HepG2 (cell line): ENCODE results near the gene MYO18B. TPM values are rescaled to one million over a fixed set of nuclear protein-coding genes. Genes with fewer than 3 reads are reported as not detected.

Source experiments
- ATAC-seq: fragments of 200-7000 bp; cut with Tn5 transposase; 3 replicates; pipeline ENCODE4 v1.9.1; 2020; ENCODE audit warnings: mild to moderate bottlenecking, moderate library complexity
- BruUV-seq: library from RNA; stranded (reverse); fragments of 400-500 nt; replicated peaks from 2 replicates; lab custom pipeline; 2021; lab: Mats Ljungman, UMichigan
- CTCF ChIA-PET: fragments of 300-600 bp; formaldehyde crosslinking; extraction: SDS; loops from one replicate; lab custom pipeline; 2021; ENCODE audit warnings: low total read pairs, inconsistent platforms, low intra/inter-chr PET ratio; lab: Yijun Ruan, JAX
- POLR2A ChIA-PET: fragments of 350-600 bp; sonication (Branson Sonifier 250); formaldehyde crosslinking; loops from one replicate; lab custom pipeline; 2020; ENCODE audit warnings: antibody characterized with exemption, inconsistent platforms; lab: Yijun Ruan, JAX
- DNase-seq: peaks from one replicate; pipeline ENCODE4 v3.0.0-alpha.2; 2015; ENCODE audit warnings: low spot score
- FAIRE-seq: peaks from 3 replicates; lab custom pipeline; 2011; peaks lifted over from hg19 to GRCh38; lab: Jason Lieb, UNC
- H2AFZ ChIP-seq: one replicate; pipeline ENCODE4 v1.6.1; 2011; ENCODE audit warnings: low read length, inconsistent platforms
- H3K27ac ChIP-seq: fragments of 300-600 bp; 3 replicates; pipeline ENCODE4 v1.8.0; 2011; ENCODE audit warnings: mixed run types, mild to moderate bottlenecking, mixed read lengths, low read length, inconsistent platforms; ENCODE audit not compliant: insufficient read depth; ENCODE audit errors: extremely low read length
- H3K27me3 ChIP-seq, 2 experiments: fragments of 200-600 bp in 1 of 2; 2 replicates in 1 of 2; 3 replicates in 1 of 2; pipeline versions ENCODE4 v1.6.0 to v1.8.0; 2011; ENCODE audit warnings: low read length in 2 of 2, mild to moderate bottlenecking in 2 of 2, moderate library complexity in 2 of 2, inconsistent platforms in 1 of 2; ENCODE audit not compliant: insufficient read depth in 2 of 2, control insufficient read depth in 1 of 2
- H3K36me3 ChIP-seq, 2 experiments: fragments of 200-600 bp in 1 of 2; replicated peaks in 1 of 2; 2 replicates in 1 of 2; 3 replicates in 1 of 2; pipeline versions ENCODE4 v1.5.1 to v1.8.0; 2011; ENCODE audit warnings: low read length in 2 of 2, inconsistent platforms in 1 of 2; ENCODE audit not compliant: insufficient read depth in 2 of 2, control insufficient read depth in 1 of 2
- H3K4me1 ChIP-seq: 2 replicates; pipeline ENCODE4 v1.5.1; 2012; ENCODE audit warnings: low read length, inconsistent platforms; ENCODE audit not compliant: insufficient read depth
- H3K4me2 ChIP-seq: 2 replicates; pipeline ENCODE4 v1.6.0; 2011; ENCODE audit warnings: low read depth, low read length, inconsistent platforms
- H3K4me3 ChIP-seq, 3 experiments: fragments of 200-600 bp in 1 of 3; sonication (generic), shearing (Covaris generic) in 1 of 3; replicated peaks in 1 of 3; 2 replicates each; pipeline ENCODE4 v1.5.1; 2011 to 2016; ENCODE audit warnings: low read length in 3 of 3, inconsistent platforms in 2 of 3, low read depth in 2 of 3, mild to moderate bottlenecking in 2 of 3, control low read depth in 1 of 3, mixed read lengths in 1 of 3; ENCODE audit not compliant: insufficient read depth in 1 of 3
- H3K79me2 ChIP-seq: one replicate; pipeline ENCODE4 v1.6.1; 2011; ENCODE audit warnings: low read length, inconsistent platforms; ENCODE audit not compliant: insufficient read depth
- H3K9ac ChIP-seq: 2 replicates; pipeline ENCODE4 v1.6.0; 2011; ENCODE audit warnings: mild to moderate bottlenecking, low read depth, low read length, inconsistent platforms; ENCODE audit not compliant: insufficient read depth
- H3K9me3 ChIP-seq: 2 replicates; pipeline ENCODE4 v1.5.1; 2012; ENCODE audit warnings: mild to moderate bottlenecking, low read length
- H4K20me1 ChIP-seq: 2 replicates; pipeline ENCODE4 v1.6.0; 2011; ENCODE audit warnings: inconsistent platforms, mild to moderate bottlenecking, low read length, moderate library complexity; ENCODE audit not compliant: insufficient read depth
- ETV6 ChIP-seq: sonication (generic); formaldehyde crosslinking; conservative IDR thresholded peaks from 2 replicates; pipeline ENCODE4 v1.4.0; 2020; ENCODE audit warnings: missing genetic modification reagents
- FOXA1 ChIP-seq, 2 experiments: fragments of 450-650 bp in 1 of 2; sonication (generic) in 1 of 2; formaldehyde crosslinking in 1 of 2; IDR thresholded peaks; 2 replicates each; pipeline versions ENCODE4 v1.4.0 to v1.6.1; 2016 to 2020; ENCODE audit warnings: missing genetic modification reagents in 1 of 2
- PAX8 ChIP-seq: sonication (generic); formaldehyde crosslinking; IDR thresholded peaks from 2 replicates; pipeline ENCODE4 v1.8.0; 2022; ENCODE audit warnings: mild to moderate bottlenecking, missing genetic modification reagents, borderline replicate concordance
- POLR2G ChIP-seq: fragments of 200-400 bp; formaldehyde crosslinking; IDR thresholded peaks from 2 replicates; pipeline ENCODE4 v1.6.1; 2018; ENCODE audit warnings: mild to moderate bottlenecking, low read depth, low read length, moderate library complexity
- ZNF335 ChIP-seq: sonication (generic); formaldehyde crosslinking; IDR thresholded peaks from 2 replicates; pipeline ENCODE4 v1.4.0; 2020; ENCODE audit warnings: missing genetic modification reagents
- ZNF33B ChIP-seq: sonication (generic); formaldehyde crosslinking; IDR thresholded peaks from 2 replicates; pipeline ENCODE4 v1.5.1; 2020; ENCODE audit warnings: mild to moderate bottlenecking, missing genetic modification reagents
- ZNF775 ChIP-seq: sonication (generic); formaldehyde crosslinking; IDR thresholded peaks from 2 replicates; pipeline ENCODE4 v1.4.0; 2020; ENCODE audit warnings: missing genetic modification reagents, mild to moderate bottlenecking, moderate library complexity, borderline replicate concordance
- WGBS: methylation state at CpG from one replicate; pipeline ENCODE4 v1.1.6; 2017; ENCODE audit warnings: low lambda C conversion rate; 5-methylcytosine and 5-hydroxymethylcytosine counted together
- in situ Hi-C: cut with HindIII; loops from 2 replicates; pipeline ENCODE4 v1.10.0; 2017; ENCODE audit warnings: low pct_unique_long_range_greater_than_20kb; ENCODE audit not compliant: extremely low pct_ligation_motif_present
- intact Hi-C: fragments of 100-400 bp; cut with micrococcal nuclease; formaldehyde crosslinking; loops from one replicate; pipeline ENCODE4 v1.10.0; 2022; ENCODE audit not compliant: unreplicated experiment
- polyA plus RNA-seq, 8 experiments: library from polyadenylated mRNA; depleted of rRNA in 3 of 8; stranded (reverse) in 7 of 8; unstranded in 1 of 8; fragments of >200 nt; fragmentation: Illumina TruSeq in 4 of 8; extraction: Trizol in 4 of 8; gene quantifications; 2 replicates each; pipeline versions ENCODE4 v1.2.1 to v1.2.3, GENCODE V29; 2011 to 2016; ENCODE audit warnings: low read depth in 4 of 8, missing spikeins in 1 of 8, mixed read lengths in 1 of 8; ENCODE audit not compliant: insufficient read depth in 1 of 8
- total RNA-seq, 5 experiments: library from RNA; depleted of rRNA; stranded (reverse); fragments of >200 nt; fragmentation: Illumina TruSeq; extraction: Trizol; gene quantifications; 2 replicates each; pipeline ENCODE4 v1.2.3, GENCODE V29; 2016; ENCODE audit warnings: low read depth in 1 of 5
- TF ChIP-seq, protein P1 (sequence below): sonication (generic); formaldehyde crosslinking; IDR thresholded peaks from 2 replicates; pipeline ENCODE4 v1.4.0; 2020; ENCODE audit warnings: missing genetic modification reagents

Gene MYO18B
- total and polyA plus RNA-seq, 2 of the 13 experiments (the other 11 are each of a cell fraction or from before 2014, with no cell fraction given): 0.01 TPM; not detected in 1

DNA sequence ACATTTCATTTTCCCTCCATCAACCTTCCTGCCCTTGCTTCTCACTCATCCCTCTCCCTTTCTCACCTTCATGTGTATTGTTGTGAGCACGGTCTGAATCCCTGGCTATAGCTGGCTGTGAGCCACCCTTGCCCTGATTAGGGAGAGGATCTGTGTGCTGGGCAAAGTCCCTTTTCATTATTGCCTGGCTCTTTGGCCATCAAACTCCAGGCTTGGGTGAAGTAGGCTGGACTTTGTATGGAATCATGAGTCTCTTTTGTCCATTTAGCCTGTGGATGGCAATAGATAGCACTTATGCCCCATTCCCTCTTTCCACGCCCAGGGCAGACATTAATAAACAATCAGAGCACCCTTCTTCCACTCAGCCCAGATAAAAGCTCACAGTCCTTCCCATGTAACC lies 6.7 kb downstream of the MYO18B start (continued):
- TF ChIP-seq ZNF335 (CRISPR knock-in tag) (no peak), FOXA1 (IDR thresholded peaks at IDR 0.05) (no peak), FOXA1 (CRISPR knock-in tag; IDR thresholded peaks at IDR 0.05) (no peak), ZNF775 (CRISPR knock-in tag) (no peak), ETV6 (no peak), POLR2G (no peak), PAX8 (CRISPR knock-in tag) (no peak)

DNA sequence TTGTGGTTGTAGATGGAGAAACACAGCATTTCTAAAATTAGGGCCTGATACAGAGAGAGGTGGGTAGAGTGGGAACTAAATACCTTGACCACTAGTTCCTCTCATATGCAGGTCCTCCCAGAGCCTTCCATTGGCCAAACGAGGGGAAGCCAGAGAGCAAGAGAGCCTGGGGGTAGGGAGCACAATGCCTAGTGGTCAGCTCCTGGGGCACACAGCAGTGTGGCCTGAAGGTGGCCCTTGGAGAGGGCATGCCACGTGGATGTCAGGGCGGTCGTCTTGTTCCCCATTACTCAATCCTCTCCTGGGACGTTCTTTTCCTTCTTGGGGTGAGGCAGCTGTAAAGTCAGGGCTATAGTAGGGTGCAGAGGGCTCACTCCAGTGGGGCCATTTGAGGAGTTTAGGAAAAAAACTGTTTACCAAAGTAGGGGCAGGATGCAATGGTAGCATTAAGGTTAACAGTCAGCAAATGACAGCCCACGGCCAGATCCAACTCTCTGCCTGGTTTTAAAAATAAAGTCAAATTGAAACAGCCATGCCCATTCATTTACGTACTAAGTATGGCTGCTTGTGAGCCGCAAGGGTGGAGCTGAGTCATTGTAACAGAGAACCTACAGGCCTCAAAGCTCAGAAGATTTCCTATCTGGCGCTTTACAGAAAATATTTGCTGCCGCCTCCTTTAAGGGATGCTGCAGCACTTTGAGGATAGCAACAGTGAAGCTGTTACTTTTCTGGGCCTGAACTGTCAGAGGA lies 7.6 kb downstream of the MYO18B start:
- no peaks in the 10 kb centered on the region for H3K9me3 ChIP-seq
- H3K79me2 ChIP-seq: no peaks in the 10 kb centered on the region
- H3K4me3 ChIP-seq: no peak overlapping the region
- H3K4me1 ChIP-seq: peaks cover 37% of the 10 kb centered on the region
- FAIRE-seq (no peak), DNase-seq (no peak), ATAC-seq (no peak)
- ChIA-PET CTCF (no interaction called here), POLR2A (no interaction called here)
- no peak overlapping the region for H2AFZ ChIP-seq
- H3K9ac ChIP-seq: no peak overlapping the region
- TF ChIP-seq, protein P1, sequence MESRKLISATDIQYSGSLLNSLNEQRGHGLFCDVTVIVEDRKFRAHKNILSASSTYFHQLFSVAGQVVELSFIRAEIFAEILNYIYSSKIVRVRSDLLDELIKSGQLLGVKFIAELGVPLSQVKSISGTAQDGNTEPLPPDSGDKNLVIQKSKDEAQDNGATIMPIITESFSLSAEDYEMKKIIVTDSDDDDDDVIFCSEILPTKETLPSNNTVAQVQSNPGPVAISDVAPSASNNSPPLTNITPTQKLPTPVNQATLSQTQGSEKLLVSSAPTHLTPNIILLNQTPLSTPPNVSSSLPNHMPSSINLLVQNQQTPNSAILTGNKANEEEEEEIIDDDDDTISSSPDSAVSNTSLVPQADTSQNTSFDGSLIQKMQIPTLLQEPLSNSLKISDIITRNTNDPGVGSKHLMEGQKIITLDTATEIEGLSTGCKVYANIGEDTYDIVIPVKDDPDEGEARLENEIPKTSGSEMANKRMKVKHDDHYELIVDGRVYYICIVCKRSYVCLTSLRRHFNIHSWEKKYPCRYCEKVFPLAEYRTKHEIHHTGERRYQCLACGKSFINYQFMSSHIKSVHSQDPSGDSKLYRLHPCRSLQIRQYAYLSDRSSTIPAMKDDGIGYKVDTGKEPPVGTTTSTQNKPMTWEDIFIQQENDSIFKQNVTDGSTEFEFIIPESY (CRISPR knock-in tag): peak; percentile 67
- no peak for TF ChIP-seq ZNF33B (CRISPR knock-in tag)
- in situ Hi-C loops (no loop called here), intact Hi-C loops (no loop called here)
- no peak overlapping the region for H3K27ac ChIP-seq
- WGBS: 62% methylated on average over 7 of the region's 10 CpGs
- no peaks in the 10 kb centered on the region for H3K36me3 ChIP-seq
- no peaks in the 10 kb centered on the region for H4K20me1 ChIP-seq
- no peaks in the 10 kb centered on the region; a peak in 2 of 5 replicates for H3K27me3 ChIP-seq
- no TSS peak for BruUV-seq
- H3K4me2 ChIP-seq: peak overlapping the region; percentile 15
